LNCaP clone FGC (cell line): ENCODE results near the gene BMP6.
A peak's percentile ranks its signal among the peaks of the same experiment; 100 is the strongest.

Experiments used
- DNase-seq: peaks from one replicate; pipeline ENCODE4 v3.0.0-alpha.2; 2011; ENCODE audit warnings: low read depth
- H3K4me3 ChIP-seq: 2 replicates; pipeline ENCODE4 v1.5.1; 2011; ENCODE audit warnings: mild to moderate bottlenecking, low read depth, low read length, control low read depth
- CTCF ChIP-seq: IDR thresholded peaks from 2 replicates; pipeline ENCODE4 v1.5.1; 2012; ENCODE audit warnings: mild to moderate bottlenecking; ENCODE audit not compliant: control insufficient read depth, insufficient read depth; ENCODE audit errors: extremely low read depth

BMP6 gene

GRCh38 chr6:7725849-7726415, at the start of gene BMP6:
Gene BMP6 (plus strand): TSS chr6:7726099. CDS start chr6:7726956, 857 bp downstream.
- DNase-seq = peak; percentile 65
- TF ChIP-seq CTCF = no peak
- H3K4me3 ChIP-seq = peak within 1 kb of the TSS; percentile 52

GRCh38 chr6:7677229-7677628, 48.7 kb upstream of the BMP6 start:
- H3K4me3 ChIP-seq = no peak overlapping the region
- no peak for DNase-seq
- TF ChIP-seq CTCF = no peak

GRCh38 chr6:7680393-7681075, 45.4 kb upstream of the BMP6 start:
- no peak for DNase-seq
- H3K4me3 ChIP-seq = no peak overlapping the region
- no peak for TF ChIP-seq CTCF

GRCh38 chr6:7681449-7681848, 44.5 kb upstream of the BMP6 start:
- no peak for TF ChIP-seq CTCF
- H3K4me3 ChIP-seq = no peak overlapping the region
- no peak for DNase-seq

GRCh38 chr6:7684076-7684475, 41.8 kb upstream of the BMP6 start:
- DNase-seq = no peak
- H3K4me3 ChIP-seq = no peak overlapping the region
- TF ChIP-seq CTCF = no peak

GRCh38 chr6:7684843-7685242, 41.1 kb upstream of the BMP6 start:
- no peak for DNase-seq
- TF ChIP-seq CTCF = no peak

GRCh38 chr6:7685276-7685675, 40.6 kb upstream of the BMP6 start:
- TF ChIP-seq CTCF = no peak
- peak; percentile 39 for DNase-seq
- no peak overlapping the region for H3K4me3 ChIP-seq

More at GRCh38 chr6:7684843-7685242, 41.1 kb upstream of the BMP6 start:
- H3K4me3 ChIP-seq = no peak overlapping the region
